Measurements from ENCODE around the gene BMPR1B.

Gene BMPR1B

GRCh38 chr4:95108883-95109421 lies 351.2 kb downstream of the BMPR1B start:
- TF ChIP-seq POLR2AphosphoS5 (IDR thresholded peaks at IDR 0.05; ENCODE audit: low read depth, low read length) = no peak
- TF ChIP-seq TAF1 (IDR thresholded peaks at IDR 0.05; ENCODE audit: borderline replicate concordance, insufficient read depth, low read length) = no peak
- TF ChIP-seq REST (IDR thresholded peaks at IDR 0.05; ENCODE audit: insufficient read depth in 1 of 2, low read depth in 2 of 2, low read length in 2 of 2) = no peak
- no peak for TF ChIP-seq SIN3A (IDR thresholded peaks at IDR 0.05; ENCODE audit: borderline replicate concordance, insufficient read depth, low read length)
- TF ChIP-seq FOXP2 (optimal IDR thresholded peaks at IDR 0.05; ENCODE audit: borderline replicate concordance, extremely low read depth, extremely low read length, insufficient read depth) = no peak

DNA sequence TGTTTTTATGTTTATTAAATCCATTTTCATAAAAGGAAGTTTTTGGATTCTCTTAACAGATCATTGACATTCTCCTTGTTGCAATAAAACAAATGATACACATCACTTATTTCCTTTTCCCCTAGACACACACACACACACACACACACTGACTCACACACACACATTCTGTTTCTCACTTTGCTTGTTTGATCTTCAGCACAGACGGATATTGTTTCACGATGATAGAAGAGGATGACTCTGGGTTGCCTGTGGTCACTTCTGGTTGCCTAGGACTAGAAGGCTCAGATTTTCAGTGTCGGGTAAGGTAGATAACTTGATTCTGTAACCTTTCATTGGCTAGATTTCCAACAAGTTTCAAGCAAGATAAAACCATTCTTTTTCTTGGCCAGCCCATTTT lies 356.8 kb downstream of the BMPR1B start:
- TF ChIP-seq SIN3A (IDR thresholded peaks at IDR 0.05; ENCODE audit: borderline replicate concordance, insufficient read depth, low read length) (no peak), TAF1 (IDR thresholded peaks at IDR 0.05; ENCODE audit: borderline replicate concordance, insufficient read depth, low read length) (no peak), REST (IDR thresholded peaks at IDR 0.05; ENCODE audit: insufficient read depth in 1 of 2, low read depth in 2 of 2, low read length in 2 of 2) (no peak), POLR2AphosphoS5 (IDR thresholded peaks at IDR 0.05; ENCODE audit: low read depth, low read length) (no peak)

DNA sequence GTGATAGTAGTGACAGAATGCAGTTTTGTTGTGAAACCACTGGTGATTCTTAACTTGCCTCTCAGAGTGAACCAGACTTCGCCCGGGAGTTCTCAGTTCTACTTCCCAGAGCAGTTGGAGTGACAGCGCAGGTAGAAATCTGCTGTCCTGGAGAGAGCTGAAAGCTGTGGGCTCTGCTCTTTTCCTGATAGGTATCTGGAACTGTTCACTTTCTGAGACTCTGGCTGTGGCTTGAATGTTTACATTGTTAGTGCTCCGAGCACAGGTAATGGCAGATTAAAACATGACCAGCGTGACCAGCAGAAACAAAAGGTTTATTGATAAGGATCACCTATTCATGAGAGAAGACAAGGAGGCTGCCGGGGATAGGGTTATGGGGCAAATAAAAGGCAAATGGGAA lies 360.7 kb downstream of the BMPR1B start:
- TF ChIP-seq FOXP2 (optimal IDR thresholded peaks at IDR 0.05; ENCODE audit: borderline replicate concordance, extremely low read depth, extremely low read length, insufficient read depth) (no peak), REST (IDR thresholded peaks at IDR 0.05; ENCODE audit: insufficient read depth in 1 of 2, low read depth in 2 of 2, low read length in 2 of 2) (no peak), SIN3A (IDR thresholded peaks at IDR 0.05; ENCODE audit: borderline replicate concordance, insufficient read depth, low read length) (no peak), TAF1 (IDR thresholded peaks at IDR 0.05; ENCODE audit: borderline replicate concordance, insufficient read depth, low read length) (no peak), POLR2AphosphoS5 (IDR thresholded peaks at IDR 0.05; ENCODE audit: low read depth, low read length) (no peak)

DNA sequence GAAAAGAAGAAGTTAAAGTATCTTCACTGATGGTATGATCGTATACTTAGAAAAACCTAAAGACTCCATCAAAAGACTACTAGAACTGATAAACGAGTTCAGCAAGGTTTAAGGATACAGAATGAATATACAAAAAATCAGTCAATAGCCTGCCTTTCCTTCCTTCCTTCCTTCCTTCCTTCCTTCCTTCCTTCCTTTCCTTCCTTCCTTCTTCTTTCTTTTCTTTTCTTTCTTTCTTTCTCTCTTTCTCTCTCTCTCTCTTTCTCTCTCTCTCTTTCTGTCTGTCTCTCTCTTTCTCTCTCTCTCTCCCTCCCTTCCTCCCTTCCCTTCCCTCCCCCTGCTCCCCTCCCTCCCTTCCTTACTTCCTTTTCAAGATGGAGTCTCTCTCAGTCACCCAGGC lies 362.7 kb downstream of the BMPR1B start:
- TF ChIP-seq FOXP2 (optimal IDR thresholded peaks at IDR 0.05; ENCODE audit: borderline replicate concordance, extremely low read depth, extremely low read length, insufficient read depth) = no peak
- TF ChIP-seq SIN3A (IDR thresholded peaks at IDR 0.05; ENCODE audit: borderline replicate concordance, insufficient read depth, low read length) = no peak
- no peak for TF ChIP-seq POLR2AphosphoS5 (IDR thresholded peaks at IDR 0.05; ENCODE audit: low read depth, low read length)
- no peak for TF ChIP-seq TAF1 (IDR thresholded peaks at IDR 0.05; ENCODE audit: borderline replicate concordance, insufficient read depth, low read length)
- no peak for TF ChIP-seq REST (IDR thresholded peaks at IDR 0.05; ENCODE audit: insufficient read depth in 1 of 2, low read depth in 2 of 2, low read length in 2 of 2)

- TF ChIP-seq SIN3A (IDR thresholded peaks at IDR 0.05; ENCODE audit: borderline replicate concordance, insufficient read depth, low read length) (no peak), REST (IDR thresholded peaks at IDR 0.05; ENCODE audit: insufficient read depth in 1 of 2, low read depth in 2 of 2, low read length in 2 of 2) (no peak), POLR2AphosphoS5 (IDR thresholded peaks at IDR 0.05; ENCODE audit: low read depth, low read length) (no peak), TAF1 (IDR thresholded peaks at IDR 0.05; ENCODE audit: borderline replicate concordance, insufficient read depth, low read length) (no peak), FOXP2 (optimal IDR thresholded peaks at IDR 0.05; ENCODE audit: borderline replicate concordance, extremely low read depth, extremely low read length, insufficient read depth) (no peak)
Observed at GRCh38 chr4:95122001-95122400, 364.2 kb downstream of the BMPR1B start.

Data from PFSK-1 (cell line).